ENCODE data around the gene EEFSEC. TPM values are rescaled to one million over a fixed set of nuclear protein-coding genes. Genes with fewer than 3 reads are reported as not detected.

Gene EEFSEC
- total RNA-seq, 1 donor from 2014 or later, result 12.6 TPM

DNA sequence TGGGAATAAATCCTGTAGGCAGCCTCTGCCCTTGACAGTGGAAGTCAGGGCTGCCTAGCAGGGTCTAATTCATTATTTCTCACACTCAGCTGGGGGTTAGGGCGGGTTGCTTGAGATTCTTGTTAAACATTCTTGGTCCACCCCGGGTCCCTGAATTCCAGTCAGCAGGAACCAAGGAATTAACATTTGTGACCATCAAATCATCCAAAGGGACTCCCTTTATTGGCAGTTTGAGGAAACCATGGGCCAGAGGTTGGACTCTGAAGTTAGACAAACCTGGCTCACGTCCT lies 122.8 kb downstream of the EEFSEC start:
- TF ChIP-seq, protein P1, sequence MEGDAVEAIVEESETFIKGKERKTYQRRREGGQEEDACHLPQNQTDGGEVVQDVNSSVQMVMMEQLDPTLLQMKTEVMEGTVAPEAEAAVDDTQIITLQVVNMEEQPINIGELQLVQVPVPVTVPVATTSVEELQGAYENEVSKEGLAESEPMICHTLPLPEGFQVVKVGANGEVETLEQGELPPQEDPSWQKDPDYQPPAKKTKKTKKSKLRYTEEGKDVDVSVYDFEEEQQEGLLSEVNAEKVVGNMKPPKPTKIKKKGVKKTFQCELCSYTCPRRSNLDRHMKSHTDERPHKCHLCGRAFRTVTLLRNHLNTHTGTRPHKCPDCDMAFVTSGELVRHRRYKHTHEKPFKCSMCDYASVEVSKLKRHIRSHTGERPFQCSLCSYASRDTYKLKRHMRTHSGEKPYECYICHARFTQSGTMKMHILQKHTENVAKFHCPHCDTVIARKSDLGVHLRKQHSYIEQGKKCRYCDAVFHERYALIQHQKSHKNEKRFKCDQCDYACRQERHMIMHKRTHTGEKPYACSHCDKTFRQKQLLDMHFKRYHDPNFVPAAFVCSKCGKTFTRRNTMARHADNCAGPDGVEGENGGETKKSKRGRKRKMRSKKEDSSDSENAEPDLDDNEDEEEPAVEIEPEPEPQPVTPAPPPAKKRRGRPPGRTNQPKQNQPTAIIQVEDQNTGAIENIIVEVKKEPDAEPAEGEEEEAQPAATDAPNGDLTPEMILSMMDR (IDR thresholded peaks at IDR 0.05; ENCODE audit: insufficient read depth, low read length, poor library complexity, severe bottlenecking), result no peak
- no peak overlapping the region for H3K4me3 ChIP-seq (ENCODE audit: low read depth, low read length)
- H3K27me3 ChIP-seq (ENCODE audit: control insufficient read depth, insufficient read depth, low read length), result no peaks in the 10 kb centered on the region
- DNase-seq (ENCODE audit: low read depth), result no peak
- H3K36me3 ChIP-seq (ENCODE audit: control insufficient read depth, insufficient read depth, low read length), result no peaks in the 10 kb centered on the region

DNA sequence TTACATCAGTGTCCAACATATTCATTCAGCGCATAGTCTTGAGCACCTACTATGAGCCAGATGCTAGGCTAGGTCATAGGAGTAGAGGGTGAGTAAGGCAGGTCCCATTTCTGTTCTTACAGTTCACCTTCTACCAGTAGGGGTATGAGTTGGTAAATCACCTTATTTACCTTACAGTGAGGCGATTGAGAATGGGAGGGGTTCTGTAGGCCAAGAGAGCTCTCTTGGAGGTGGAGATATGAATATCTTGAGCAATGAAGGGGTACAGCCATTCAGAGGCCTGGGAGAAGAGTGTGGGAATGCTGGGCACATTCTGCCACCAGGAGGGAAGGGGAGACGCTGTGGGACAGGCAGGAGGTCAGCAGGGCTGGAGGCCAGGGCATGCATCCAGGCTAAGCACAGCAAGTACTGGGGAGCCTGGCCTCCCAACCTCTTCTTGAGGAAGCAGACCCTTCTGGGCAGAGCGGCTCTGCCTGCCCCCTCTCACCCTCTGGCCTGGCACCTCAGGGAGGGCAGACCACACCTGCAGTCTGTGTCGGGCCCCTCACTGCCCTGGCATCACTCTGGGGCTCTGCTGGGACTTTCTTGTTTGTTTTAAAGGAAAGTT lies 123.4 kb downstream of the EEFSEC start:
- Histone ChIP-seq H3K4me3 (ENCODE audit: low read depth, low read length) (no peak overlapping the region), H3K36me3 (ENCODE audit: control insufficient read depth, insufficient read depth, low read length) (no peaks in the 10 kb centered on the region), H3K27me3 (ENCODE audit: control insufficient read depth, insufficient read depth, low read length) (no peaks in the 10 kb centered on the region)
- TF ChIP-seq, protein P1 (IDR thresholded peaks at IDR 0.05; ENCODE audit: insufficient read depth, low read length, poor library complexity, severe bottlenecking), result no peak
- no peak for DNase-seq (ENCODE audit: low read depth)

DNA sequence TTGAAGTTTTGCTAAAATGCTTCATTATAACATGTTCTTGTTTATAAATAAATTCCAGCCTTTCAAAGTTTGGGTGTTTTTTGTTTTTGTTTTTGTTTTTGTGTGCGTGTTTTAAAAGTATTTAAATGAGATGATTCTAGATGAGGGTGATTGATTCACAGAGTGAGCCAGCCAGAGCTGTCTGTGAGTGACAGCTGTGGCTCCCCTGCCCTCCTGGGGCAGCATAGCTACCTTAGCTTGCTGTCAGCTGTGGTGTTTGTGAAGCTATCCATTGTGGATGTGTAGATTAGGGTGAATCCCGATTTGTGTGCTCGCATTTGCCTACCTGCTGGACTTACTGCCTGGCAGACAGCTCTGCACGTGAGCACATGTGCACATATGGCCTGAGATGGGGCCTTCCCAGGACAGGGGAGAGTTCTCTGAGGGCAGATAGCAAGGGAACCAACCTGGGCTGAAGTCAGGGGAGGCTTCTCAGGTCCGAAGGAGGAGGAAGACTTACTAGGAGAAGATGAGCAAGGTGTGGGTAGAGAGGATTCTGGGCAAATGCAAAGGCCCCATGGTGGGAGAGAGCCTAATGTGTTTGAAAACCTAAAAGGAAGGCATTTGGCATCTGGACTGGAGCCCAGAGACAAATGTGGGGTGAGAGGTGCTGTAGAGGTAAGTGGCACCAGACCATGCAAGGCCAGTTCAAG lies 124.2 kb downstream of the EEFSEC start:
- no peak for DNase-seq (ENCODE audit: low read depth)
- H3K36me3 ChIP-seq (ENCODE audit: control insufficient read depth, insufficient read depth, low read length), result no peaks in the 10 kb centered on the region
- H3K4me3 ChIP-seq (ENCODE audit: low read depth, low read length), result no peak overlapping the region
- TF ChIP-seq, protein P1 (IDR thresholded peaks at IDR 0.05; ENCODE audit: insufficient read depth, low read length, poor library complexity, severe bottlenecking), result no peak
- H3K27me3 ChIP-seq (ENCODE audit: control insufficient read depth, insufficient read depth, low read length), result no peaks in the 10 kb centered on the region

DNA sequence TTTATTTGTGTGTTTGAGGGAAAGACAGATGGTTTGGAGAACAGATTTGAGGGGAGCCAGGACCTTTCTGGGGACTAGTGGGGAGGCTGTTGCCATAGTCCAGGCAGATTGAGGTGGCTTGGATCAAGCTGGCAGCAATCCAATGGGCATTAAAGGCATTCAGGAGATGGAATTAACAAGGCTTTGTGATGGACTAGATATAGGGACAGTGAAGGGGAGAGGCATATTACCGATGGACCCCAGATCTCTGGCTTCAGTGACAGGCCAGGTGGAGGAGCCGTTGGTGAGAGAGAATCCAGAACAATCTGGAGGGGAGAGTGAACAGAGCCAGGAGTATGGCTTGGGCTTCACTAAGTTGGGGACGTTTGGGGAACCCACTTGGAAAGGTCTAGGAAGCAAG lies 124.8 kb downstream of the EEFSEC start:
- TF ChIP-seq, protein P1 (IDR thresholded peaks at IDR 0.05; ENCODE audit: insufficient read depth, low read length, poor library complexity, severe bottlenecking), result no peak
- no peak for DNase-seq (ENCODE audit: low read depth)

DNA sequence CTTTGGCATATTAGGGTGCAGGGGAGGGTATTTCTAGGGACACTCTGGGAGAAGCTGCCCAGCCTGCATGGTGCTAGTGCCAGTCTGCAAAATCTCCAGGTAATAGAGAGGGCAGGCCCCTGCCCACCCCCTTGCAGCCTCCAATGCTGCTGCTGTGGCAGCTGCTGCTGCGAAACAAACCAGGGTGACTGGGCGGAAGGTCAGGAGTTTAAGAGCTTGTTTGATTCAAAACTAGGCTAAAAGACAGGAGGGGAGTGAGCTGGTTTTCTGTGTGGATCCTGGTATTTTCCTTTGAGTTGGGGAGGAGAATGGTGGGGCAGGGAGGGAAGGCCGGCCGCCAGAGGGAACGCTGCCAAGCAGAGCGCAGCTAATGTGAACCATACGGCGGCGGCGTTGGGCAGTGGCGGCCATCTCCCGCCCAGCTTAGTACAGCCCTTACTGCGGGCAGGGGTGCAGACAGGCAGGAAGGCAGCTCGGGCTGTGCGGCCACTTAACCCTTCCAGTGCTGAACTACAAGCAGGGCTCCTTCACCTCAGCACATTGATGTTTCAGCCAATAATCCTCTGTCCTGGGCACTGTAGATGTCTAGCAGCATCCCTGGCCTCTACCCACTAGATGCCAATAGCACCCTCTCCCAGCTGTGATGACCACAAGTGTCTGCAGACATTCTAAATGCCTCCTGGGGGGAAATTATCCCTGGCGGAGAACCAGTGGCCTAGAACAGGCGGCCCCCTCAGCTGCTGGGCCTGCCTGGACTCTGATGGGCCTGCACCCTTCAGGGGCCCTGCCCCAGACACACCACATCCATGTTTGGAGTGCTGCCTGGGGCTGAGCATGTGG lies 125.7 kb downstream of the EEFSEC start:
- H3K27me3 ChIP-seq (ENCODE audit: control insufficient read depth, insufficient read depth, low read length), result no peaks in the 10 kb centered on the region
- H3K36me3 ChIP-seq (ENCODE audit: control insufficient read depth, insufficient read depth, low read length), result no peaks in the 10 kb centered on the region
- TF ChIP-seq, protein P1 (IDR thresholded peaks at IDR 0.05; ENCODE audit: insufficient read depth, low read length, poor library complexity, severe bottlenecking), result peak; percentile 12
- H3K4me3 ChIP-seq (ENCODE audit: low read depth, low read length), result no peak overlapping the region
- no peak for DNase-seq (ENCODE audit: low read depth)

More for the DNA sequence above, 124.8 kb downstream of the EEFSEC start:
- Histone ChIP-seq H3K27me3 (ENCODE audit: control insufficient read depth, insufficient read depth, low read length) (no peaks in the 10 kb centered on the region), H3K36me3 (ENCODE audit: control insufficient read depth, insufficient read depth, low read length) (no peaks in the 10 kb centered on the region), H3K4me3 (ENCODE audit: low read depth, low read length) (no peak overlapping the region)
